ENCODE results near the gene PRKAR1B. TPM values are rescaled to one million over a fixed set of nuclear protein-coding genes. Genes with fewer than 3 reads are reported as not detected.

The PRKAR1B gene
- polyA plus RNA-seq, 1 of the 3 experiments (the other 2 are of a cell fraction) = 63.7 TPM

DNA sequence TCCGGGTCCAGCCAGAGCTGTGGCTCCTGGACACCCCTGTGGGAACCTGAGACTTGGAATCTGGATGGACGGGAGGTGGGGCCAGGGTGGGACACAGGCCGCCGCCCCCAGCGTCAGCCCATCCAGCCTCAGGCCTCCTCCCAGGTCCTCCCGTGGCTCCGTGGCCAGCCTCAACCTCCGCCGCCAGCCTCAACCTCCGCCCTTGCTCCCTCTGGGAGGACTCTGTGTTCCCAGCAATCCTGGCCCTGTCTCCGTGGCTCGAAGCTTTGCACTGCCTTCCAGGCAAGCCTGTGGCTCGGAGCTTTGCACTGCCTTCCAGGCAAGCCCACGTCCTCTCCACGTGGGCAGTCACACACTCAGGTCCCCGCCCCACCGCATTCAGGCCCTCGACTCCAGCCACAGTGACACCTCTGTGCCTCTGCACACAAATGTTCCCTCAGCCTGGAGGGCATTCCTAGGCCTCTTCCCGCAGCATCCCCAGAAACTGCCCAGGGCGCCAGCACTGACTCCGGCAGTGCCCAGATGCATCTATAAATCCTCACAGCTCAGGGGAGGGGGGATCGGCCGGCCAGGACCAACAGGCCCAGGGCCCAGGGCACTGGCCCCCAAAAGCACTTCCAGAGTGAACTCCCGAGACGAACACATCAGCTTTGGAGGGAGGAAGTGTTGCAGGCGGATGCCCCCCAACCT, 162.8 kb downstream of the PRKAR1B start:
- Histone ChIP-seq H2AFZ (ENCODE audit: low read depth) (no peak overlapping the region), H3K4me2 (no peak overlapping the region), H3K9me2 (no peaks in the 10 kb centered on the region), H3K36me3 (replicated peaks in 1 of 2; ENCODE audit: control insufficient read depth in 1 of 2, insufficient read depth in 2 of 2, low read length in 1 of 2) (no peaks in the 10 kb centered on the region), H3K9ac (no peak overlapping the region), H4K20me1 (ENCODE audit: insufficient read depth) (no peaks in the 10 kb centered on the region), H3K4me1 (ENCODE audit: control insufficient read depth in 1 of 2, insufficient read depth in 2 of 2, low read depth in 1 of 2, low read length in 1 of 2) (no peaks in the 10 kb centered on the region), H3K79me2 (ENCODE audit: insufficient read depth) (no peaks in the 10 kb centered on the region), H3K27me3 (ENCODE audit: insufficient read depth) (no peaks in the 10 kb centered on the region), H3K27ac (ENCODE audit: low read depth in 2 of 2, low read length in 1 of 2) (no peak overlapping the region), H3K9me3 (no peaks in the 10 kb centered on the region), H3K4me3 (ENCODE audit: low read depth in 2 of 2, low read length in 1 of 2) (no peak overlapping the region), H3F3A (replicated peaks; ENCODE audit: insufficient read depth) (no peaks in the 10 kb centered on the region)
- DNase-seq = no peak
- POLR2A ChIA-PET = no interaction called here
- 94% methylated on average over 26 of the region's 26 CpGs for WGBS (ENCODE audit: low lambda C conversion rate)
- CTCF ChIA-PET = no interaction called here
- TF ChIP-seq RCOR1 (IDR thresholded peaks at IDR 0.05; ENCODE audit: low read length) (no peak), RXRA (IDR thresholded peaks at IDR 0.05; ENCODE audit: borderline replicate concordance, low read depth) (no peak), ZBTB33 (IDR thresholded peaks at IDR 0.05; ENCODE audit: borderline replicate concordance, low read depth) (no peak), NRF1 (IDR thresholded peaks at IDR 0.05; ENCODE audit: low read depth, low read length) (no peak), PBX3 (IDR thresholded peaks at IDR 0.05) (no peak), MXI1 (IDR thresholded peaks at IDR 0.05; ENCODE audit: low read depth, low read length) (no peak), GABPA (IDR thresholded peaks at IDR 0.05; ENCODE audit: low read depth) (no peak), TEAD4 (IDR thresholded peaks at IDR 0.05; ENCODE audit: borderline replicate concordance, insufficient read depth) (no peak), POLR2AphosphoS5 (IDR thresholded peaks at IDR 0.05; ENCODE audit: low read depth, low read length) (no peak), SMC3 (IDR thresholded peaks at IDR 0.05; ENCODE audit: low read depth, low read length) (no peak), JUND (IDR thresholded peaks at IDR 0.05) (no peak), TCF12 (IDR thresholded peaks at IDR 0.05) (no peak)
- TF ChIP-seq, protein P1, sequence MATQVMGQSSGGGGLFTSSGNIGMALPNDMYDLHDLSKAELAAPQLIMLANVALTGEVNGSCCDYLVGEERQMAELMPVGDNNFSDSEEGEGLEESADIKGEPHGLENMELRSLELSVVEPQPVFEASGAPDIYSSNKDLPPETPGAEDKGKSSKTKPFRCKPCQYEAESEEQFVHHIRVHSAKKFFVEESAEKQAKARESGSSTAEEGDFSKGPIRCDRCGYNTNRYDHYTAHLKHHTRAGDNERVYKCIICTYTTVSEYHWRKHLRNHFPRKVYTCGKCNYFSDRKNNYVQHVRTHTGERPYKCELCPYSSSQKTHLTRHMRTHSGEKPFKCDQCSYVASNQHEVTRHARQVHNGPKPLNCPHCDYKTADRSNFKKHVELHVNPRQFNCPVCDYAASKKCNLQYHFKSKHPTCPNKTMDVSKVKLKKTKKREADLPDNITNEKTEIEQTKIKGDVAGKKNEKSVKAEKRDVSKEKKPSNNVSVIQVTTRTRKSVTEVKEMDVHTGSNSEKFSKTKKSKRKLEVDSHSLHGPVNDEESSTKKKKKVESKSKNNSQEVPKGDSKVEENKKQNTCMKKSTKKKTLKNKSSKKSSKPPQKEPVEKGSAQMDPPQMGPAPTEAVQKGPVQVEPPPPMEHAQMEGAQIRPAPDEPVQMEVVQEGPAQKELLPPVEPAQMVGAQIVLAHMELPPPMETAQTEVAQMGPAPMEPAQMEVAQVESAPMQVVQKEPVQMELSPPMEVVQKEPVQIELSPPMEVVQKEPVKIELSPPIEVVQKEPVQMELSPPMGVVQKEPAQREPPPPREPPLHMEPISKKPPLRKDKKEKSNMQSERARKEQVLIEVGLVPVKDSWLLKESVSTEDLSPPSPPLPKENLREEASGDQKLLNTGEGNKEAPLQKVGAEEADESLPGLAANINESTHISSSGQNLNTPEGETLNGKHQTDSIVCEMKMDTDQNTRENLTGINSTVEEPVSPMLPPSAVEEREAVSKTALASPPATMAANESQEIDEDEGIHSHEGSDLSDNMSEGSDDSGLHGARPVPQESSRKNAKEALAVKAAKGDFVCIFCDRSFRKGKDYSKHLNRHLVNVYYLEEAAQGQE (IDR thresholded peaks at IDR 0.05; ENCODE audit: low read depth, low read length) = no peak
- TF ChIP-seq, protein P2, sequence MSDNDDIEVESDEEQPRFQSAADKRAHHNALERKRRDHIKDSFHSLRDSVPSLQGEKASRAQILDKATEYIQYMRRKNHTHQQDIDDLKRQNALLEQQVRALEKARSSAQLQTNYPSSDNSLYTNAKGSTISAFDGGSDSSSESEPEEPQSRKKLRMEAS (IDR thresholded peaks at IDR 0.05; ENCODE audit: low read depth) = no peak
- TF ChIP-seq, protein P3, sequence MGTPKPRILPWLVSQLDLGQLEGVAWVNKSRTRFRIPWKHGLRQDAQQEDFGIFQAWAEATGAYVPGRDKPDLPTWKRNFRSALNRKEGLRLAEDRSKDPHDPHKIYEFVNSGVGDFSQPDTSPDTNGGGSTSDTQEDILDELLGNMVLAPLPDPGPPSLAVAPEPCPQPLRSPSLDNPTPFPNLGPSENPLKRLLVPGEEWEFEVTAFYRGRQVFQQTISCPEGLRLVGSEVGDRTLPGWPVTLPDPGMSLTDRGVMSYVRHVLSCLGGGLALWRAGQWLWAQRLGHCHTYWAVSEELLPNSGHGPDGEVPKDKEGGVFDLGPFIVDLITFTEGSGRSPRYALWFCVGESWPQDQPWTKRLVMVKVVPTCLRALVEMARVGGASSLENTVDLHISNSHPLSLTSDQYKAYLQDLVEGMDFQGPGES (IDR thresholded peaks at IDR 0.05; ENCODE audit: low read depth, low read length) = no peak
